ENCODE measurements around the gene RGS7. TPM values are rescaled to one million over a fixed set of nuclear protein-coding genes. Genes with fewer than 3 reads are reported as not detected.

RGS7 gene
- polyA plus RNA-seq, 1 donor from 2014 or later, result 24.2 TPM

DNA sequence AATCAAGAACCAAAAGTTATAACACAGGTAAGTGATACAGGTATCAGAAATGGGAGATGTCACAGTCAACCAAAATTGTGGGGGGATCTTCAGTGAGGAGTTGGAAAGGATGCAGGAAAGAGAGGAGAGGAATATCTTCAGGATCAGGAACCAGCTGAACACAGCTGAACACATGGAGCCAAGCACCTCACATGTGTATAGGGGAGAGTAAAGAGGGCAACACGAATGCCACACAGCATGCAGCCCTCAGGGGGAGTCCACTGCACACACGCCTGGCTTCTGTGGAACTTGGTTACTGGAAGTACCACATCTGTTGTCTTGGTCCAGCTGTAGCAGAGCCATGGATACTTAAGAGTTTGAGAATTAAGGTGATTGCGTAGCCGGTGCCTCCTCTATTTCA lies 218.8 kb downstream of the RGS7 start:
- H3K4me2 ChIP-seq (ENCODE audit: low read length), result no peak overlapping the region
- no peaks in the 10 kb centered on the region for H3F3A ChIP-seq (ENCODE audit: insufficient read depth, low read length, poor library complexity, severe bottlenecking)
- no peak overlapping the region for H2AFZ ChIP-seq (ENCODE audit: low read depth, low read length)
- no peak overlapping the region for H3K9ac ChIP-seq (ENCODE audit: low read length)
- H3K27me3 ChIP-seq (ENCODE audit: insufficient read depth, low read depth, low read length), result no peaks in the 10 kb centered on the region
- H3K9me2 ChIP-seq (ENCODE audit: insufficient read depth, low read length), result no peaks in the 10 kb centered on the region
- no peak for TF ChIP-seq POLR2AphosphoS5 (IDR thresholded peaks at IDR 0.05)
- TF ChIP-seq, protein P1, sequence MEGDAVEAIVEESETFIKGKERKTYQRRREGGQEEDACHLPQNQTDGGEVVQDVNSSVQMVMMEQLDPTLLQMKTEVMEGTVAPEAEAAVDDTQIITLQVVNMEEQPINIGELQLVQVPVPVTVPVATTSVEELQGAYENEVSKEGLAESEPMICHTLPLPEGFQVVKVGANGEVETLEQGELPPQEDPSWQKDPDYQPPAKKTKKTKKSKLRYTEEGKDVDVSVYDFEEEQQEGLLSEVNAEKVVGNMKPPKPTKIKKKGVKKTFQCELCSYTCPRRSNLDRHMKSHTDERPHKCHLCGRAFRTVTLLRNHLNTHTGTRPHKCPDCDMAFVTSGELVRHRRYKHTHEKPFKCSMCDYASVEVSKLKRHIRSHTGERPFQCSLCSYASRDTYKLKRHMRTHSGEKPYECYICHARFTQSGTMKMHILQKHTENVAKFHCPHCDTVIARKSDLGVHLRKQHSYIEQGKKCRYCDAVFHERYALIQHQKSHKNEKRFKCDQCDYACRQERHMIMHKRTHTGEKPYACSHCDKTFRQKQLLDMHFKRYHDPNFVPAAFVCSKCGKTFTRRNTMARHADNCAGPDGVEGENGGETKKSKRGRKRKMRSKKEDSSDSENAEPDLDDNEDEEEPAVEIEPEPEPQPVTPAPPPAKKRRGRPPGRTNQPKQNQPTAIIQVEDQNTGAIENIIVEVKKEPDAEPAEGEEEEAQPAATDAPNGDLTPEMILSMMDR (IDR thresholded peaks at IDR 0.05; ENCODE audit: poor library complexity, severe bottlenecking), result no peak
- H4K20me1 ChIP-seq (ENCODE audit: insufficient read depth), result no peaks in the 10 kb centered on the region
- no peak overlapping the region for H3K4me3 ChIP-seq (ENCODE audit: low read length)
- H3K9me3 ChIP-seq (ENCODE audit: low read length), result no peaks in the 10 kb centered on the region
- no peak overlapping the region for H3K27ac ChIP-seq (ENCODE audit: low read length)
- H3K79me2 ChIP-seq (replicated peaks; ENCODE audit: insufficient read depth, low read length), result no peaks in the 10 kb centered on the region
- no peaks in the 10 kb centered on the region for H3K36me3 ChIP-seq (ENCODE audit: insufficient read depth, low read length)

DNA sequence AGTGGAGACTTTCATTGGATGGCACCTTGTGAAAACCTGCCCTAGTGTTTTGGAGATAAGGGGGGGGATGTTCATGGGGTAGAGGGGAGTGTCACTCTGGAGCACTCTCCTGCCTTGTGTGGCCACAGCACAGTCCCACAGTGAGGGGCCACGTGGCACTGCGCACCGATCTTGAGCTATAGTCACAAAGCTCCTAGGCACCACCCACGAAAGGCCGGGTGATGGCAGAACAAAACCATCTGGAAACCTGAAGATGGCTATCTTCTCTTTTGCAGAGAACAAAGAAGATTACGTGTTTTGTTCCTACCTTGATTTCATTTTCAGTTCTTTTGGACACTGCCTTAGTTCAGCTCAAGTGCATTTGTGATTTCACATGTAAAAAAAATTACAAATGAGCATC lies 220.6 kb downstream of the RGS7 start:
- Histone ChIP-seq H3K9me3 (ENCODE audit: low read length) (no peaks in the 10 kb centered on the region), H3K36me3 (ENCODE audit: insufficient read depth, low read length) (no peaks in the 10 kb centered on the region), H3K27ac (ENCODE audit: low read length) (no peak overlapping the region), H3K9ac (ENCODE audit: low read length) (no peak overlapping the region), H3F3A (ENCODE audit: insufficient read depth, low read length, poor library complexity, severe bottlenecking) (no peaks in the 10 kb centered on the region), H3K9me2 (ENCODE audit: insufficient read depth, low read length) (no peaks in the 10 kb centered on the region), H4K20me1 (ENCODE audit: insufficient read depth) (no peaks in the 10 kb centered on the region), H2AFZ (ENCODE audit: low read depth, low read length) (no peak overlapping the region), H3K4me2 (ENCODE audit: low read length) (no peak overlapping the region), H3K4me3 (ENCODE audit: low read length) (no peak overlapping the region), H3K27me3 (ENCODE audit: insufficient read depth, low read depth, low read length) (no peaks in the 10 kb centered on the region), H3K79me2 (replicated peaks; ENCODE audit: insufficient read depth, low read length) (no peaks in the 10 kb centered on the region)
- TF ChIP-seq, protein P2, sequence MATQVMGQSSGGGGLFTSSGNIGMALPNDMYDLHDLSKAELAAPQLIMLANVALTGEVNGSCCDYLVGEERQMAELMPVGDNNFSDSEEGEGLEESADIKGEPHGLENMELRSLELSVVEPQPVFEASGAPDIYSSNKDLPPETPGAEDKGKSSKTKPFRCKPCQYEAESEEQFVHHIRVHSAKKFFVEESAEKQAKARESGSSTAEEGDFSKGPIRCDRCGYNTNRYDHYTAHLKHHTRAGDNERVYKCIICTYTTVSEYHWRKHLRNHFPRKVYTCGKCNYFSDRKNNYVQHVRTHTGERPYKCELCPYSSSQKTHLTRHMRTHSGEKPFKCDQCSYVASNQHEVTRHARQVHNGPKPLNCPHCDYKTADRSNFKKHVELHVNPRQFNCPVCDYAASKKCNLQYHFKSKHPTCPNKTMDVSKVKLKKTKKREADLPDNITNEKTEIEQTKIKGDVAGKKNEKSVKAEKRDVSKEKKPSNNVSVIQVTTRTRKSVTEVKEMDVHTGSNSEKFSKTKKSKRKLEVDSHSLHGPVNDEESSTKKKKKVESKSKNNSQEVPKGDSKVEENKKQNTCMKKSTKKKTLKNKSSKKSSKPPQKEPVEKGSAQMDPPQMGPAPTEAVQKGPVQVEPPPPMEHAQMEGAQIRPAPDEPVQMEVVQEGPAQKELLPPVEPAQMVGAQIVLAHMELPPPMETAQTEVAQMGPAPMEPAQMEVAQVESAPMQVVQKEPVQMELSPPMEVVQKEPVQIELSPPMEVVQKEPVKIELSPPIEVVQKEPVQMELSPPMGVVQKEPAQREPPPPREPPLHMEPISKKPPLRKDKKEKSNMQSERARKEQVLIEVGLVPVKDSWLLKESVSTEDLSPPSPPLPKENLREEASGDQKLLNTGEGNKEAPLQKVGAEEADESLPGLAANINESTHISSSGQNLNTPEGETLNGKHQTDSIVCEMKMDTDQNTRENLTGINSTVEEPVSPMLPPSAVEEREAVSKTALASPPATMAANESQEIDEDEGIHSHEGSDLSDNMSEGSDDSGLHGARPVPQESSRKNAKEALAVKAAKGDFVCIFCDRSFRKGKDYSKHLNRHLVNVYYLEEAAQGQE (IDR thresholded peaks at IDR 0.05; ENCODE audit: borderline replicate concordance), result no peak
- TF ChIP-seq MXI1 (conservative IDR thresholded peaks at IDR 0.05; ENCODE audit: poor library complexity, severe bottlenecking), result no peak
- TF ChIP-seq SMC3 (conservative IDR thresholded peaks at IDR 0.05; ENCODE audit: poor library complexity), result no peak
- no peak for TF ChIP-seq EP300 (conservative IDR thresholded peaks at IDR 0.05; ENCODE audit: poor library complexity, severe bottlenecking)
- no peak for TF ChIP-seq RAD21 (conservative IDR thresholded peaks at IDR 0.05)
- TF ChIP-seq, protein P1 (IDR thresholded peaks at IDR 0.05; ENCODE audit: poor library complexity, severe bottlenecking), result no peak
- TF ChIP-seq TAF1 (IDR thresholded peaks at IDR 0.05; ENCODE audit: low read depth), result no peak
- no peak for TF ChIP-seq POLR2AphosphoS5 (IDR thresholded peaks at IDR 0.05)
- no peak for TF ChIP-seq EZH2 (IDR thresholded peaks at IDR 0.05; ENCODE audit: borderline replicate concordance, insufficient read depth, low read length, poor library complexity, severe bottlenecking)
